Raji (cell line): ENCODE measurements around the gene IFI44L.

Experiments used
- POLR2A ChIP-seq: IDR thresholded peaks from 2 replicates; pipeline ENCODE4 v1.6.1; 2011; ENCODE audit warnings: low read depth, low read length, control low read depth; ENCODE audit not compliant: insufficient read depth

Gene IFI44L

DNA sequence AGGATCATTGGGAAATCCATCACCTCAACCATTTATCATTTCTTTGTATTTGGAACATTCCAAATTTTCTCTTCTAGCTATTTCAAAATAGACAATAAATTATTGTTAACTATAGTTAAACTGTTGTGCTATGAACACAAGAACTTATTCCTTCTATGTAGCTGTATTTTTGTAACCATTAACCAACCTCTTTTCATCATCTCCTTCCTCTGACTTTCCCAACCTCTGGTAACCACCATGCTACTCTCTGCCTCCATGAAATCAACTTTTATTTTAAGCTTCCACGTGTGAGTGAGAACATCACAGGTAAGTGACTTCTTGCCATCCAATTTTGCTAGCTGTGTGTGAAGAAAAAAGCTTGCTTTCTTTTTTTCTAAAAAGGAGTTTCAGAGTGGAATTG is 418 bp downstream of the IFI44L start:
- TF ChIP-seq POLR2A, result no peak

DNA sequence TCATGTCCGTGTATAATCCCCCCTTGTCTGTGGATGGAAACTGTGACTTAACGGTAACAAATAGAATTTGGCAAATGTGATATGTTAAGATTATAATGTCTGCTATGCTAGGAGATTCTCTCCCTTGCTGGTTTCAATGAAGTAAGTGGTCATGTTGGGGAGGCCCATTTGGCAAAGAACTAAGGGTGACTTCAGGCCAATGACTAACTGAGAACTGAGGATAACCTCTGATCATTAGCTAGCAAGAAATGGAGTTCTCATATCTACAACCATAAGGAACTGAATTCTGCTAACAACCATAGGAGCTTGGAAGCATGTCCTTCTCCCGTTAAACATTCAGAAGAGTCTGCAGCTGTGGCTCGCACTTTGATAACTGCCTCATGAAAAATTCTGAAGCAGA is 2.3 kb downstream of the IFI44L start:
- no peak for TF ChIP-seq POLR2A

DNA sequence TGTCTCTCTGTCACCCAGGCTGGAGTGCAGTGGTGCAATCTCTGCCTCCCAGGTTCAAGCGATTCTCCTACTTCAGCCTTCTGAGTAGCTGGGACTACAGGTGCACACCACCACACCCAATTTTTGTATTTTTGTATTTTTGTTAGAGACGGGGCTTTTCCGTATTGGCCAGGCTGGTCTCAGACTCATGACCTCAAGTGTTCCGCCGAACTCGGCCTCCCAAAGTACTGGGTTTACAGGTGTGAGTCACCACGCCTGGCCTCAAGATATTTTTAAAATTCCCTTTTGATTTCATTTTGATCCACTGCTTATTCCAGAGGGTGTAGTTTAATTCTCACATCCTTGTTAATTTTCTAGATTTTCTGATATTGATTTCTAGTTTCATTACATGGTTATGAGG is 3.8 kb downstream of the IFI44L start:
- no peak for TF ChIP-seq POLR2A

DNA sequence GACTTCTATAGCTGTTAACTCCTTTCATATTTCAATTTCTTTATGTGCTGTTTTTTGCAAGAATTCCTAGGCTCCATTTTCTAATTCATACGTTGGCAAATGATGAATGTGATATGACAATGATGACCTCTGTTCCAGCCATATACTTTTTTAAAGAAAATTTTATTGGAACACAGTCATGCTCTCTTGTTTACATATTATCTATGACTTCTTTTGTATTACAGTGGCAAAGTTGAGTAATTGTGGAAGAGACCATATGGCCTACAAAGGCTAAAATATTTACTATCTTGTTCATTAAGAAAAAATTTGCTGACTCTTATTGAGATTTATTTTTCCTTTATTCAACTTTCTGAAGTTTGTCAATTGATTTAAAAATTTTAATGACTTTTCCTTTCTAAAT is 7.1 kb downstream of the IFI44L start:
- no peak for TF ChIP-seq POLR2A

DNA sequence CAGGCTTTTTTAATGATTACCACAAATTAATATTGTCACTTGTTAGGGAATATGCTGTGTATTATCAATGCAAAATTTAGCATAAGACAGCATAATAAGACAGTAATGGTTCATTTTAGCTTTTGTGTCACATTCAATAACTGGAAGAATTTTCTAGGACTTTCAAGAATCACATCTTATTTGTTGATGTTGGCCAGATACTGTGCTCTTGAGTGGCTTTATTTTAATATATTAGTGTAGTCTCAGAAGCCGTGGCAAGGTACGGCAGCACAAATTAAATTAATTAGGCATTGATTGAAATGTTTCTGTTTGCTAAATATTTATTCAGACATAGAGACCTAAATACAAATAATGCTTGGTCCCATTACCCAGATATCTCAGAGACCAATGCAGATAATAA is 10.4 kb downstream of the IFI44L start:
- no peak for TF ChIP-seq POLR2A

DNA sequence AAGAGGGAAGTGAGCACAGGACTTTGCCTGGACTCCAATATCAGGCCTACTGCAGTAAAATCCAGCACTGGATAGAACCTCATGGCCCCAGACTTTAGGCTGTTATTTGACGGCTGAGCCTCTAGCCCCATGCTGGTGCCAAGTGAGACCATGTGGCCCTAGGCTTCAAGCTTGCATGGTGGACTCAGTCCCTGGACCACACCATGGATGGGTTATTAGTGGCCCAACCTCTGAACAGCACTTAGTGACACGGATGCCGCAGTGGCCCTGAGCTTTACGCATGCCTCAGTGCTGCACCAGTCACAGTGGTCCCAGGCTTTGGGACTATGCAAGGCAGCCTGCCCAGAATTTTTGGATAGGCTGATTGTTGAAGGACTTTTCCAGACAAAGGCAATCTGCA is 13.0 kb downstream of the IFI44L start:
- TF ChIP-seq POLR2A, result no peak

DNA sequence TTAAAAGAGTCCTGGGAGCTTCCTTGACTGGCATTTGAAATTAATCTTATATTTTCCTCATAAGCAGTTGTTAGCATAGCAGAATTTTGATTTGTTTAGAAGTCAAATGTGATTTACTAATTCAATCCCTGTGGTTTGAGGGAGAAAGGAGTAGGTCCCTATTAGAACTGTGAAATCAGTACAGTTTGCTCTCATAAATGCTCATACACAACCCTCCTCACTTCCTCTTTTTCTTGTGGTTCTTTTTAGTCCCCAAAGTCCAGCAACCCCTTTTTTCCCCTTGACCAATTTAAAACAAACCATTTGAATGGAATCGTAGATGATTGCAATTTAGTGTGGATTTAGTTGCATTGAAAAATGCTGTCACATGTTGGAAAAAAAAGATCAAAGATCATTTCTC is 20.2 kb downstream of the IFI44L start:
- no peak for TF ChIP-seq POLR2A

DNA sequence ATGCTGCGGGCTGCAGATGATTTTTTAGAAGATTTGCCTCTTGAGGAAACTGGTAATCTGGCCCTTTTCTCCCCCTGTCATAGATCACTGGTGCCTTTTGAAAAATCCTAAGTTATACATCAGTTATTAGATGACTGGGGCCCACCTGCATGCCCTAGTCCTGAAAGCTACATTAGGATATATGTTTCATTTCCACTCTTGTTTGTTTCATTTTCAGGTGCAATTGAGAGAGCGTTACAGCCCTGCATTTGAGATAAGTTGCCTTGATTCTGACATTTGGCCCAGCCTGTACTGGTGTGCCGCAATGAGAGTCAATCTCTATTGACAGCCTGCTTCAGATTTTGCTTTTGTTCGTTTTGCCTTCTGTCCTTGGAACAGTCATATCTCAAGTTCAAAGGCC is 21.3 kb downstream of the IFI44L start:
- TF ChIP-seq POLR2A, result no peak

DNA sequence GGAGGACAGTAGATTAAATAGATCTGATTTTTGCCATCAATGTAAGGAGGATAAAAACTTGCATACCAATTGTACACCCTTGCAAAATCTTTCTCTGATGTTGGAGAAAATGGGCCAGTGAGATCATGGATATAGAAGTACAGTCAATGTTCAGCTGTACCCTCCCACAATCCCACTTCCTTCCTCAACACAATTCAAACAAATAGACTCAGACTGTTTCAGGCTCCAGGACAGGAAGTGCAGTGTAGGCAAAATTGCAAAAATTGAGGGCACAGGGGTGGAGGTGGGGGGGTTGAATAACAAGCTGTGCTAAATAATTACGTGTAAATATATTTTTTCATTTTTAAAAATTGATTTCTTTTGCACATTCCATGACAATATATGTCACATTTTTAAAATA is 25.5 kb downstream of the IFI44L start:
- TF ChIP-seq POLR2A, result no peak

DNA sequence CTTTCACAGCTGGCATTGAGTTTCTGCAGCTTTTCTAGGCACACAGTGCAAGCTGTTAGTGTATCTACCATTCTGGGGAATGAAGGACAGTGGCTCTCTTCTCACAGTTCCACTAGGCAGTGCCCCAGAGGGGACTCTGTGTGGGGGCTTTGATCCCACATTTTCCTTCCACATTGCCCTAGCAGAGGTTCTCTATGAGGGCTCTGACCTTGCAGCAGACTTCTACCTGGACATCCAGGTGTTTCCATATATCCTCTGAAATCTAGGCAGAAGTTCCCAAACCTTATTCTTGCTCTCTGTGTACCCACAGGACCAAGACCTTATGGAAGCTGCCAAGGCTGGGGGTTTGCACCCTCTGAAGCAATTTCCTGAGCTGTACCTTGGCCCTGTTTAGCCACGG is 27.0 kb downstream of the IFI44L start:
- TF ChIP-seq POLR2A, result no peak

DNA sequence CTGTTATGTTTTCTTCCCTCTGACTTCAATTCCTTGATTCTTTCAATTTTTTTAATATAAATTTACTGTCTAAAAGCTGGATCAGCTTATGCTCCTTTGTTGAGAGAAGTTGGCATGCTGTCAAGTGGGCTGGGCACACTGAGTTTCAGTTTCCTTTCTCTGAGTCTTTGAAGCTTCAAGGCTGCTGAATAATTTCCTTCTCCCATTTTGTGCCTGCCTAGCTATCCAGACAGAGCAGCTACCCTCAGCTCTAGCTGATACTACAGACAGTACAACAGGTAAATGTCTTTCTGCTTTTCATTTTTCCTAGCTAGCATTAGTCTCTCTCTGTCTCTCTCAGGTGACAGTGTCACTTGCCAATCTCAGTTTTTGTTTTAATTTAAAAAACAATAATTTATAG is 29.4 kb downstream of the IFI44L start, which contains the start of gene IFI44:
Gene IFI44 (plus strand): TSS at position 204 of the 400 bp plus-strand sequence. CDS start 365 bp downstream, outside the sequence.
- no peak for TF ChIP-seq POLR2A

DNA sequence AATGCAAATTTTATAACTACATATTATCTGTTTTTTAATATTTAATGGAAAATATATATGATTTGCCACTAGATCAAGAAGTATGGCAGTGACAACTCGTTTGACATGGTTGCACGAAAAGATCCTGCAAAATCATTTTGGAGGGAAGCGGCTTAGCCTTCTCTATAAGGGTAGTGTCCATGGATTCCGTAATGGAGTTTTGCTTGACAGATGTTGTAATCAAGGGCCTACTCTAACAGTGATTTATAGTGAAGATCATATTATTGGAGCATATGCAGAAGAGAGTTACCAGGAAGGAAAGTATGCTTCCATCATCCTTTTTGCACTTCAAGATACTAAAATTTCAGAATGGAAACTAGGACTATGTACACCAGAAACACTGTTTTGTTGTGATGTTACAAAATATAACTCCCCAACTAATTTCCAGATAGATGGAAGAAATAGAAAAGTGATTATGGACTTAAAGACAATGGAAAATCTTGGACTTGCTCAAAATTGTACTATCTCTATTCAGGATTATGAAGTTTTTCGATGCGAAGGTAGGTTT is 29.9 kb downstream of the IFI44L start:
- TF ChIP-seq POLR2A, result no peak

DNA sequence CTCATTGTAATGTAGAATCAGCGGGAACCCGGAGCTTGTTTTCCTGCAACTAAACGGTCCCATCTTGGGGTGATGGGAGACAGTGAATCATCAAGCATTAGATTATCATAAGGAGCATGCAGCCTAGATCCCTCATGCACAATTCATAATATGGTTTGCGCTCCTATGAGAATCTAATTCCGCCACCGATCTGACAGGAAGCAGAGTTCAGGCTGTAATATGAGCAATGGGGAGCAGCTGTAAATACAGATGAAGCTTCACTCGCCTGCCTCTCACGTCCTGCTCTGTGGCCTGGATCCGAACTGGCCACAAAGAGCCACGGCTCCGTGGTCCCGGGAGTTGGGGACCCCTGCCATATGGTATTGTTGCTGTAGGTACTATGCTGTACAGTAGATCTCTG is 31.0 kb downstream of the IFI44L start:
- TF ChIP-seq POLR2A, result no peak

DNA sequence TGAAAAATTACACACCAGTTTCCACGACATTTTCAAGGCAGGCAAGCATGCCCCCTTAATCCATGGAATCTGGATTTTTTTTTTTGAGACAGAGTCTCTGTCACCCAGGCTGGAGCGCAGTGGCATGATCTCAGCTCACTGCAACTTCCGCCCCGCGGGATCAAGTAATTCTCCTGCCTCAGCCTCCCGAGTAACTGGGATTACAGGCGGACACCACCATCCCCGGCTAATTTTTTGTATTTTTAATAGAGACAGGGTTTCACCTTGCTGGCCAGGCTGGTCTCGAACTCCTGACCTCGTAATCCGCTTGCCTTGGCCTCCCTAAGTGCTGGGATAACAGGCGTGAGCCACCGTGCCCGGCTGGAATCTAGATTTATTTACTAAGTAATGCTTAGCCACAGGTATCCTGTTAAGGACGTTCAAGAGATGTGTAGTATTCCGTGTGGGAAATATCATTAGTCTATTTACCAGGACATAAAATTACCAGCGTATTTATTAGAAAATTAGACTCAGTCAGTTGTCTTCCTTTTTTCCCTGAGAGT is 31.8 kb downstream of the IFI44L start:
- no peak for TF ChIP-seq POLR2A

DNA sequence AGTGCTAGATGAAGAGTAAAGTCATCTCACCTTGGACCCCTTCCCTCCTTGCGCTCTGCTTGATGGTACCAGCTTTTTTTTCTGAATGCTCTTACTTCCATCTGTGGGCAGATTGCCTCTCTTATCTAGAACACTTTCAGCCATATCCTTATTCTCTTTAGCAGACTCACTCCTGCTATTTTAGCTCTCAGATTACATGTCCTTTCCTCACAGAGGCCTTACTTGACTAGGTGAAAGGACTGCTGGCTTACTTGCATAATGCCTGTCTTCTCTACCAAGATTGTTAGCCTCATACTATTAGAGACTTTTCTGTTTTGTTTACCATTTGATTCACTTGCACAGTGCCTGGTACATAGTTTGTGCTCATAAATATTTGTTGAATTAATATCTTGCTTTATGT is 38.7 kb downstream of the IFI44L start:
- no peak for TF ChIP-seq POLR2A

DNA sequence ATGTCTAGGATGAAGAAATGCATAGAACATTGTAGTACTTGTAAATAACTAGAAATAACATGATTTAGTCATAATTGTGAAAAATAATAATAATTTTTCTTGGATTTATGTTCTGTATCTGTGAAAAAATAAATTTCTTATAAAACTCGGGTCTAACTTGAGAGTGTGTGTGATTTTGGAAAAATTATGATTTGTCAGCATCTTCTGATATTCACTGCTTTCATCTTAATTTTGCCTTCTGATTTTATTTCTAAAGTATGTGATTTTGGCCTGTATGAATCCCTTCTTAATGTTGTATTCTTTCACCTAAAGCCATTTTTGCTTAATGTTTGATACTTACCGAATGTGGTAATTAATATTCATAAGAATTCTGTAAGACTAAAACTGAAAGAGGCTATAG is 43.7 kb downstream of the IFI44L start:
- TF ChIP-seq POLR2A, result no peak

DNA sequence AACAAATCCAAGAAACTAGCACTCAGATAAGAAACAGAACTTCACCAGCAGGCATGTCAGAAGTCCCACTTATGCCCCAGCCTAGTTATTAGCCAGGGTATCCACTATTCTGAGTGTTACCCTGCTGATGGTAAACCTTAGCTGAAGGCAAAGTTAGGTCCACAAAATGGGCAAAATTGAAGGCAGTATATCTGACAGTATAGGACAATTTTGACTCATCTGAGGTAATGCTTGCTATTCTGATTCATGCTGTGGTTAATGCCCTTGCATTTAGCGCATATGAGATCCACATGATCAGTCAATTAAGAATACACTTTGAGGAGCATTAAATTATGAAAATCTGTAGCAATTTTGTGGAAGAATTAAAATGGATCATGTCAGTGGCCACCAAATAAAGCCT is 44.5 kb downstream of the IFI44L start:
- TF ChIP-seq POLR2A, result no peak

DNA sequence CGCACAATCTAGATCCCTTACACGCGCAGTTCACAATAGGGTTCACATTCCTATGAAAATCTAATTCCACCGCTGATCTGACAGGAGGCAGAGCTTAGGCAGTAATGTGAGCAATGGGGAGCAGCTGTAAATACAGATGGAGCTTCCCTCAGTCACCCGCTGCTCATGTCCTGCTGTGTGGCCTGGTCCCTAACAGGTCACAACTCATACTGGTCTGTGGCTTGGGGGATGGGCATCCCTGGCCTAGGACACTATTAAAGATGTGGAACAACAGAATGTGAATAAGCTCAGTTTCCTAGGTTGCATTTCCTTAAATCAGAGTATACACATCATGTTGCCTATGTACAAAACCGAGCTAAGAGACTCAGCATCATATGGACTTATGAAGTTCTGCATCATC is 45.6 kb downstream of the IFI44L start:
- TF ChIP-seq POLR2A, result no peak

DNA sequence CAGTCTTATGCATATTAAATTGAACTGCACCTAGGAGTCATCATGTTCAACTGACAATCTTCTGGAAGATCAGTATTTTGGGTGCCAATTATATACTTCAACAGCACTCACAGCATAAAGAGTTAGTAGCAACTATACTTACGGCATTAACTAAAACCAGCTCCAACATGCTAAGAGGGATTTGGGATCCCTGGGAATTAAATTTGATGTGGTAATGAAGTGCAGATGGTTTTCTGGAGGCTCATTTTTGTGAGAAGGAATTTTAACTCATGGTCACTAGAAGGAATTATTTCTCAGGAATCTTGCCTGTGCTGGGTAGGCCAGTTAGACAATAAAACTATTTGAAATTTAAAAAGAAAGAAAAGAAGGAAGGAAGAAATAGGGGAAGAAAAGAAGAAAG is 47.7 kb downstream of the IFI44L start:
- TF ChIP-seq POLR2A, result no peak
